C1 segment of cervical spinal cord (tissue), 14 donors: ENCODE measurements around the gene MTAP.

Source experiments
- DNase-seq, 14 donors: peaks; one replicate each; lab custom pipeline; 2025; lab: John Stamatoyannopoulos, UW

The MTAP gene

DNA sequence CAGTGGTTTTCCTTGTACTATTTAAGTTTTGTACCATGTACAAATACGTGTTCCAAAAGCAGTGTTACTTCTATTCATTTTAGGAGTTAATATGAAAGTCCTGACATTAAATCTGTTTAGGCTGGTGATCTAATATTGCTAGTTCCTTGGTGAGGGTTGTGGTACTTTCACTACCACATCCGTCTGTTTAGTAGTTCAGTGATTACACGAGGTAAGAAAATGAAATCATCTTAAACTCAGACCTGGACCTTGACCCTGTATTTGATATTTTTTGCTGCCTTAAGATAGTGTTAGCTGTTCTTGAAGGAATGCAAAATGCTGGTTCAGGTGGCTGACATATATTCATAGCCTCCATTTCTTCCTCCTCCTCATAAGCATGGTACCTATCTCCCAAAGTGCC lies 50.3 kb downstream of the MTAP start:
- no peak for DNase-seq

DNA sequence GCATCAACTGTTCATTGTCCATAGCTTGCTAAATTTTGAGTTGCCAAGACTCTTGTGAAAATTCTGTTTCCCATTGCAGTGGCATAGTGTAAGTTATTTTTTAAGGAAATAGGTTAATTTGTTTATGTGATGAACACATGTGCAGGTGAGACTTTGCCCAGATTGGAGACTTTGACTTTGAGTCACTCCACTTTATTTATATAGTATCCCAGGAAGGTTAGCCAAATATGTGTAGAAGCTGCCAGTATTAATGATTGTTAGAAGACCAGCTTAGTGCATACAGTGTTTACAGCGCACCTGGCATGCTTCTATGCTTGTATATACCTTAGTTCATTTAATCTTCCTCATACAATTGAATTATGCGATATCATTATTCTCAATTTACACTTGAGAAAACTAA lies 51.0 kb downstream of the MTAP start:
- DNase-seq, result no peak

DNA sequence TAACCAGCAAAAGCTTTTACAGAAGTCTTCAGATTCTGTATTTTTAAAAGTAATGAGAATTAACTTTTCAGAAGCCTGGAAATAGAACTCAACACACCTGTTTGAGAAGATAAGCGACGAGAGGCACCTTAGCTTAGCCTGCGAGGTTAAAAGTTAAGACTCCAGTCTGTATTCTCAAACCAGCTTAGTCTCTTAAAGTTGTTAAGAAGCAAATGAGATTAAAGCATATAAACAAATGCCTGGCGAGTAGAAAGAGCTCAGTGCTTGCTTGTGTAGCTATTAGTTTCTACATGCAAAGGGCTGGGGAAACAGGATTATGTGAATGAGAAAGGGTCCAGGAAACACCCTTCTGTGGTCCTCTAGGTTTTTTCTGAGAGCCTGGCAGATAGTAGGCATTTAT lies 51.7 kb downstream of the MTAP start:
- no peak for DNase-seq

DNA sequence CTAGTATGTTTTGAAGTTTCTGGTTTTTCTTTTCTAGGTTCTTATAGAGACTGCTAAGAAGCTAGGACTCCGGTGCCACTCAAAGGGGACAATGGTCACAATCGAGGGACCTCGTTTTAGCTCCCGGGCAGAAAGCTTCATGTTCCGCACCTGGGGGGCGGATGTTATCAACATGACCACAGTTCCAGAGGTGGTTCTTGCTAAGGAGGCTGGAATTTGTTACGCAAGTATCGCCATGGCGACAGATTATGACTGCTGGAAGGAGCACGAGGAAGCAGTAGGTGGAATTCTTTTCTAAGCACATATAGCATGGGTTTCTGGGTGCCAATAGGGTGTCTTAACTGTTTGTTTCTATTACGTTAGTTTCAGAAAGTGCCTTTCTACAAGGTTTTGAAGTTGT lies 52.2 kb downstream of the MTAP start:
- DNase-seq, result no peak

DNA sequence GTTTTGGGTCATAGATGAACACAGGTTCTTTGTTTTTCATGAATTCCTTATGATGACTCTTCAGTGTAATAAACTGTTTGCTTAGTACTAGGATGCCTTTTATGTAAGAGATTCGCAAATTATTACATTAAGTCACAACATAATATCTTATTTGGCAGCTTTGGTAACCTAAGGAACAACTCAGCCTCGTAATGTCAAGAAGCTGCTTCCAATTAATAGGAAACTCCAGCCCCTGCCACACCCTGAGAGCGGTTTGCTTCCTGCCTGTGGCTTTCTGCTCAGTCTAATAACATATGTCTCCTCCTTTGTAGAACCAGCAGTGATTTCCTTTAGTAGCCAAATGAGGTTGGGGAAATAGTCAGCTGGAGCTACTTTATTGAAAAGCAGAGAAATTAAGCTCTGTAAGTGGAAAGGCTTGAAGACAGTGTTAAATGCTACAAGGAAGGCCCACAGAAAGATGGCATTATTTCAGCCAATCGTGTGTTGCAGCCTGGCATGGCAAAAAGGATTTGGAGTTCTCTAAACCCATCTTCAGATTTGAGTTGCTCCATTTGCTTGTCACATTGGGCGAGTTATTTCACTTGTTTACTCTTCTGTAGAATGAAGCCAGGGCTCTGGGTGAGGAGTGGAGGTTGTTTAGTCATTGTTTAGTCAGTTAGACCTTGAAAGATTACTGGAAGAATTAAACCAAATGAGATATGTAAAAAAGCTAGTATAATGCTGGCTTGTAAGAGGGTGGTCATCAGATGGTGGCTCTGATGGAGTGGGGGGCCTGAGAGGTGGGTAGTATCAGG lies 54.1 kb downstream of the MTAP start:
- no peak for DNase-seq

DNA sequence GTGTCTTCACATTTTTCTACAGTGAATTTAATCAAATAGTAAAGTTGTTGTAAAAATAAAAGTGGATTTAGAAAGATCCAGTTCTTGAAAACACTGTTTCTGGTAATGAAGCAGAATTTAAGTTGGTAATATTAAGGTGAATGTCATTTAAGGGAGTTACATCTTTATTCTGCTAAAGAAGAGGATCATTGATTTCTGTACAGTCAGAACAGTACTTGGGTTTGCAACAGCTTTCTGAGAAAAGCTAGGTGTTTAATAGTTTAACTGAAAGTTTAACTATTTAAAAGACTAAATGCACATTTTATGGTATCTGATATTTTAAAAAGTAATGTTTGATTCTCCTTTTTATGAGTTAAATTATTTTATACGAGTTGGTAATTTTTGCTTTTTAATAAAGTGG lies 60.4 kb downstream of the MTAP start:
- no peak for DNase-seq

DNA sequence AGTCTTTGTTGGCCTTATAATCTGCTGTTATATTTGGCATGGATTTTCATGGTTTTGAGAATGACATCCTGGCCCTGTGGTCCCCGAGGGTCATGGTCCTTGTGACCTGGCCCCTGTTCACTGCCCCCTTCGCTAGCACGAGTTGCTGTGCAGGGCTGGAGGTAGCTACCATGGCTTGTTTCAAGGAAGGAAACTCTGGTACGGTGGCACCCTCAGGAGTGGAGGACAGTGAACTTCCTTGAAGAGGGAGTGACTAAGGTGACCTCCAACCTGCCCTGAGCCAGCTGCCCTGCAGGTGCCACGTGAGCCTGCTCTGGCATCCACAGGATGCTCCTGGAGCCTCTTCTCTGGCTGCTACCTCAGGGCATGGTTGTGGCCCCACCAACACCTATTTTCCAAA lies 62.1 kb downstream of the MTAP start:
- DNase-seq, result no peak

DNA sequence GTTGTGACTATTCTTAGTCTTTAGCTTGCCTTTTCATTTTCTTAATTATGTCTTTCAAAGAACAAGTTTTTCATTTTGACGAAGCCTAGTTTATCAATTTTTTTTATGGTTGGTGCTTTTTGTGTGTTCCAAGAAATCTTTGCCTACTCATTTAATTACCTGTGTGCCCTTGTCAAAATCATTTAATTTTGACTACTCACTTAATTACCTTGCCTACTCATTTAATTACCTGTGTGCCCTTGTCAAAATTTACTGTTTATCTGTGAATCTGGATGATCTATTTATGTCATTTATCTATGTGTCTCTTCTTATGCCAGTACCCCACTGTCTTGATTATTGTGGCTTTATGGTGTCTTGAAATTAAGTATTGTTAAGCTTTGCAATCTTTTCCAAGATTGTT lies 63.9 kb downstream of the MTAP start:
- no peak for DNase-seq

DNA sequence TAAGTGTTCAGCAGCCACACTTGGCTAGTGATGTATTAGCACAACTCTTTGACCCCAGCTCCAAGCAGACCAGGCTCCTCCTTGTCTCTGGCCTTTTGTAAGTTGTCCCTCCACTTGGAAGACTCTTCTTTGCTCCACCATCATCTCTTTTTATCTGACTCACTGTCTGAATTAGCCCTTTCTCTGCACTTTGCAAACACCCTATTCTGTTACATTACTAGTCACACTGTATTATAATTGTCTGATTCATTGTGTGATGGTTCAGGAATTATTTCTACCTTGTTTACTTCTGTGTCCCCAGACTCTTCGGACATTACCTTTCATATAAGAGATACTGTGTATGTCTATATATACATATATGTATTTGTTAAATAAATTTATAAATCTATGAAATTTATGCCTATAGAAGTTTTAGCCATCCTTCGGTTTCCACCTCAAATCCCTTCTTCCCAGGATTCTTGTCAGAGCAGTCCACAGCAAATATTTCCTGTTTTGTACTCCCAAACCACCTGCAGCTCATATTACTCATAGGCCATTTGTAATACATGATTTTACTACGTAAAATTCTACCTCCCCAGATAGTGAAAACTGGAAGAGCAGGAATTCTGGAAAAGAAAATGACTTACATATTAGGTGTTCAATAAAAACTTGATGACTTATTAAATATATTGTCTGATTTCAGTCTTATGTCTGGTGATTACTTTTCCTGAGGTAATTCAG lies 69.0 kb downstream of the MTAP start:
- DNase-seq, result no peak

DNA sequence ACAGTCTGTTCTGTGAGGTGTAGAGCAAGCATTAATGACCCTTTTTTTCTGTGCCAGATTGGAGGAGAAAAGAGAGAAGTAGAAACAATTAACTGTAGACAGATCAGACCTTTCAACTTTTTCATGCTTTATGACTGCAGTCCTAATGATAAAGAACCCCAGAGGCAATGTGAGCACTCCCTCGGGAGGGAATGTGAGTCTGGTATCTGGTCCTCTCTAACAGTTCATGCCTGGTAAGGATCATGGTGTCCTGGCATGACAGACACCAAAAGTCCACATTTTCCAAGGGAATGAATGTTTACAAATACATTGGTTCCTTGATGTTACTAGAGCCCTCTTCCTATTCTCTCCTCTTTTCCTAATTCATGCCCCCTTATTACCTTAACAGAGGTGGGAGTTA lies 70.3 kb downstream of the MTAP start:
- no peak for DNase-seq

DNA sequence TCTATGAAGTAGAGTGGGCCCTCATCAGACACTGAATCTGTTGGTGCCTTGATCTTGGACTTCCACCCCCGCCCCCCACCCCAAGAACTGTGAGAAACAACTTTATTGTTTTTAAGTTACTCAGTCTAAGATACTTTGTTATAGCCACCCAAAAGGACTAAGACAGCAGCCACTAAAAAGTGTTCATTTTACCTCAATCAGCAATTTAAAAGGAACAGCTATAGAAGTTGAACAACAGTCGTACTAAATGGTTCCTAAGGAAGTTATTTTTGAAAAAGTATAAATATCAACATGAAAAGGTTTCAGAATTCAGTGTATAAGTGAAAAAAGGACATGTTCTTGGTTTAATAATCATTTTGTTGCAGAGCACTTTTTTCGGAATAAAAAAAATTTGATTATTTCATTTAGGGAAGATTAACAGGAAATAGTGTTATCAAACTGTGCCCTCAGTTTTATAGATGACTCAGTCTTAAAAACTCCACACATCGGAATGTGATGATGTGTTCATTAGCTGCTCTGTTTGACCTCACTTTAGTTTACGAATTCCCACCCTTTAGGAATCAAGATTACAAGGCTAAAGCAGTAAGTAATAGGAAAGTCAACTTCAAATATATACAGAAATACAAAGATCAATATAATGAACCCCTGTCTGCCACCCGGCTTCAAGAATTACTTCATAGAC lies 71.2 kb downstream of the MTAP start:
- DNase-seq, result no peak

DNA sequence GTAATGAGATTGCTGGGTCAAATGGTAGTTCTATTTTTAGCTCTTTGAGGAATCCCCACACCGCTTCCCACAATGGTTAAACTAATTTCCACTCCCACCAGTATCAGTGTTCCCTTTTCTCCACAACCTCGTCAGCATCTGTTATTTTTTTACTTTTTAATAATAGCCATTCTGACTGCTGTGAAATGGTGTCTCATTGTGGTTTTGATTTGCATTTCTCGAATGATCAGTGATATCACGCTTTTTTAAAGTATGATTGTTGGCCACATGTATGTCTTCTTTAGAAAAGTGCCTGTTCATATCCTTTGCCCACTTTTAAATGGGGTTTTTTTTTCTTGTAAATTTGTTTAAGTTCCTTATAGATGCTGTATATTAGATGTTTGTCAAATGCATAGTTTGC lies 73.5 kb downstream of the MTAP start:
- no peak for DNase-seq

DNA sequence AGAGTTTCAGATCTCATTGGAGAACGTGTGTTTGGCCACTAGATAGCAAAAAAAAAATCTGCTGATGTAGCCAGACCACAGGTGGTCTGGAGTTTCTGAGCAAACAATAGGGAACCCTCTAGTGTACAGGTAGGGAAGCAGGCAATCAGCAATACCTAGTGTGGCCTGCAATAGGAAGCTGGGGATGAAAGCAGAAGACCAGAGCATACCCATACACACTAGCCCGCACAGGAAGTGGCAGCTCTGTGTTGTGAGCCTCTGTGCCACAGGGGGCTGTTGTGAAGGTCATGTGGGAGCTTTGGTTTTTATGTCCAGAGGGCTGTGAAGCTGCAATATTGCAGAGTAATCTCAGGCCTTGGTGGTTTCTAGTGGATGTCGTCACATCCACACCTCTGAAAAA lies 81.2 kb downstream of the MTAP start:
- DNase-seq, result no peak

DNA sequence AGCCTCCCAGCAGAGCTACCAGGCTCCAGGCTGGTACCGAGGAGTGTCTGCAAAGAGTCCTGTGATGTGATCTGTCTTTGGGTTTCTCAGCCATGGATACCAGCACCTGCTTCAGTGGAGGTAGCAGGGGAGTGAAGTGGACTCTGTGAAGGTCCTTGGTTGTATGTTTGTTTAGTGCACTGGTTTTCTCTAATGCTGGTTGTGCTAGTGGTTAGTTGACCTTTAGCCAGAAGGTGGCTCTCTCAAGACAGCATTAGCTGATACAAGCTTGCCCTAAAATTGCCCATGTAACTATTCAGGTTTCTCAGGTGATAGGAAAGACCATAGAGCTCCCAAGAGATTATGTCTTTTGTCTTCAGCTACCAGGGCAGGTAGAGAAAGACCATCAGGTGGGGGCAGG lies 87.2 kb downstream of the MTAP start:
- no peak for DNase-seq

DNA sequence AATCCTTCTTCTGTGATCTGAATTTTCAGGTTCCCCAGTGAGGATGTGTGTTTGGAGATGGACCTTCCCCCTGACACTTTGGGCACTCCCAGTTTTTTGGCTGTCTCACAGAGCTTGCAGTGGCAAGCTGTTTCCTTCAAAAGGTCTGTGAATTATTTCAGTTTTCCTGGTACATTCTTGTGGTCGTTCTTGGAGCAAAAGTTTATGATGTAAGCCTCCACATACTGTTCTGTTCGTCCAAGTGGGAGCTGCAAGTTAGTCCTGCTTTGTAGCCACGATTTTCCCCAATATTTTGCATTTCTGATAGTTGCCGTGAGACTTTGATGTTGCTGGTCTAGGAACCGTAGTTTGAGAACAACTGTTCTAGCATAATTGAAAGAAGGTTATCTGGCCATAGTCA lies 88.3 kb downstream of the MTAP start:
- DNase-seq, result no peak

DNA sequence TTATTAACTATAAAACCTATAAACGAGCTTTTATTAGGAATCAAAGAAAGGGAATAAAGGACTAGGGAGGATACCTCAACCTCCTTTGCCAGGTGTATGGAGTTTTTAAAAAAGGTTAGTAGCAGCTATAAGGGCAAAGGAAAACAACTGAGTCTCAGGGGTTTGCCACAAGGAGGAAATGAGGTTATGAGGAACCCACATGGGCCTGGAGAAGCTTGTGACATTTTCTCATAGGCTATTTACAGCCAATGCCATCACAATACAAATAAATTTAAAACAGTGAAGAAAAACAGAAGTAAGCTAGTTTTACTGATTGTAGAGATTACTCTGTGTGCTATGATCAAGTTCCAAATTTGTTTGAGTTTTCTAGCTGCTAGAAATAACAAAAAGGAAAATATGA lies 99.1 kb downstream of the MTAP start:
- no peak for DNase-seq

DNA sequence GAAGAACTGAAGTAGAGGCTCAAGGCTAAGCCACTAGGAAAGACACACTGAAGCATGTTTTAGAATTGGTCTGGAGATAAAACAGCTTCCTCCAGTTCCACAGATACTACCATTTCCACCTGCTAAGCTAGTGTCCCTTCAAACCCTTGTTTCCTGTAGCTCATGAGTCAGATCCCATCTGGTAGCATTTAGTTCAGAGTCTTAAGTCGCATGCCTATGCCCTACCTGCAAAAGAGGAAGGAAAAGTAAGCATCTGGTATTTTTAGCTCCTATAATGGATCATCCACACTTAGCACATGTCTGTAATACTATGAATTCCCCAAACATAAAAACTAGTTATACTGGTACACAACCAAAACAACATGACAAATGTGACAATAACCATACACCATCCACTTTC lies 99.7 kb downstream of the MTAP start:
- no peak for DNase-seq

DNA sequence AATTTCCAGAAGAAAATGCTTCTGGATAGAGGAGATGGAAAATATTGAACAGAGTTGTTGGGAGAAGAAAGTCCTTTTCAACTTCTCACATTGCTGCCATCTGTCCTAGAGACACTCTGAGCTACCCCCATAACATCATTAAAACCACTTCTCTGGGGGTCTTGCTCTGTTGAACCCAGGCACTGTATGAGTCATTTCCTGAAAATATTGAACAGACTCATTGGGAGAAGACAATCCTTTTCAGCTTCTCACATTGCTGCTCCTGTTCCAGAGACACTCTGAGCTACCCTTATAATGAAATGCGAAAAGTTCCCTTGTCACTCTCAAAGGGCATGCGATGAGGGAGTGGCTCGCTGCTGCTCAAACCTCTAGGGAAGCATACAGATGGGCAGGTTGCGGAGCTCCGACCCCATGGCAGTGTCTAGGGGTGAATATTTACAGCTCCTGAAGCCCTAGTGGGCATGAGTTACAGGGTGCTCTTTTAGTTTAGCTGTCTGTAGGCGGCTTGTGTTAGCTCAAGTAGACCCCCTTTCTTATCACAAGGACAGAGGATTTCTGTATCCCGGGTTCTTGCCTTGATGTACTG lies 101.0 kb downstream of the MTAP start:
- no peak for DNase-seq

DNA sequence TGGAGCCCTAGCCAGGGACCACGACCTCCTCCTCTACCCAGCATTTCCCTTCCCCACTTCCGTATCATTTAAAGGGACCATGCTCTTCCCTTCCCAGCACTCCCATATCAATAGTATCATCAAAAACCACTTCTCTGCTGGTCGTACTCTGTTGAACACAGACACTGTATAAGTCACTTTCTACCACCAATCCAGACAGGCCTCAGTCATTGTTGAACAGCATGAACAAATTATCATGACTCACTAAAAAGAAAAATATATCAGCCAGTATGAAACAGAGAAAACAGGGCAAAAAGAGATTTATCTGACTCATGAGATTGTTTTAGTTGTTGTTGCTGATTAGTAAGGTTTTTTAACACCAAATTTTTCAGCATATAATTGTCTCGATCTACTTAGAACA lies 101.9 kb downstream of the MTAP start:
- DNase-seq, result no peak

DNA sequence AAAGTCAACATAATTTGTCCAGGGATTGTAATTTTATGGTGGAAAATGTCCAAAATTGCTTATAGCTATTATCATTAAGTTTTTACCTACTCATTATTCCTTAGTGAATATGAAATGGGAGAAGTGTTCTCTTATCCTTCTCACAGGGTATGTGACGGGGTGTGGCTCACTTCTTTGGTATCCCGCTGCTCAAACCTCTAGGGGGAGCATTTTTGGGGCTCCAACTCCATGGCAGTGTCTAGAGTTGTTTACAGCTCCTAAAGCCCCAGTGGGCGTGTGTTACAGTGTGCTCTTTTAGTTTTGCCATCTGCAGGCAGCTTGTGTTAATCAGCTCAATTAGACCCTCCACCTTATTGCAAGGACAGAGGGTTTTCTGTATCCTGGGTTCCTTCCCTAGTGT lies 102.3 kb downstream of the MTAP start:
- no peak for DNase-seq

DNA sequence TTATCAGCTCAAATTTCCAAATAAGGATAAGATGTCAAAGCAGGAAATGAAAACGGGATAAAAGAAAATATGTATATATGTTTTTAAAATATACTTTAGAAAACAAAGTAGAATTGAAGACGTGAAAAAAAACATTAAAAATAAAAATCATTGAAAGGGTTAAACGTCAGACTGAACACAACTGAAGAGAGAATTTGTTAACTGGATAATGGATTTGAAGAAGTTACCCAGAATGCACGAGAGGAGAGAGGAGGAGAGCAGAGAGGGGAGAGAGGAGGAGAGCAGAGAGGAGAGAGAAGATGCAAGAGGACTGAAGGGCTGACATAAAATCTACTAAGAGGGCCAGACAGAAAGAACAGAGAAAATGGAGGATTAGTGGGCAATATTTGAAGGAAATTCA lies 103.8 kb downstream of the MTAP start:
- DNase-seq, result no peak

DNA sequence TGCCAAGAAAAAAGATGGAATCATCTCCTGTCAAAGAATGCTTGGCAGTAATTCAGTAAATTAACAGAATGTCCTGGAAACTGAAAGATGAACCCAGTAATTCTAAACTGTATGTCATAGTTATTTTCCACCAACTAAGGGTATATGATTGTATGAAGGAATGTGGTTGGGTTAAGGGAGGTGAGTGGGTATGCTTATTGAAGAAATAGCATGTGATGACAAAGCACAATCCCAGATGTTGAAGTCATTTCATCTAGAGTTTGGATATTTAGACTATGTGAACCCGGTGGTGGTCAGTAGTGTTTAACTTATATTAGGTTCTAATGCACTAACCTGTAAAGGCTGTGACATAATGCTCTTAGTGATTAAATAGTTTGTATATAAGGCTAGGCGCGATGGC lies 104.4 kb downstream of the MTAP start:
- DNase-seq, result no peak
